Activated CD4-positive, CD25-positive, alpha-beta regulatory T cell treated with anti-CD3 and anti-CD28 coated beads, Interleukin-2, amount 50 U/mL, for 24 hours (primary cell): ENCODE measurements around the gene AGBL4.

ENCODE experiments used
- ATAC-seq, 2 donors: fragments of 150-1000 bp; cut with Tn5 transposase; one replicate each; pipeline ENCODE4 v1.10.0; 2021; ENCODE audit warnings: mild to moderate bottlenecking in 1 of 2, moderate library complexity in 1 of 2

AGBL4 gene

DNA sequence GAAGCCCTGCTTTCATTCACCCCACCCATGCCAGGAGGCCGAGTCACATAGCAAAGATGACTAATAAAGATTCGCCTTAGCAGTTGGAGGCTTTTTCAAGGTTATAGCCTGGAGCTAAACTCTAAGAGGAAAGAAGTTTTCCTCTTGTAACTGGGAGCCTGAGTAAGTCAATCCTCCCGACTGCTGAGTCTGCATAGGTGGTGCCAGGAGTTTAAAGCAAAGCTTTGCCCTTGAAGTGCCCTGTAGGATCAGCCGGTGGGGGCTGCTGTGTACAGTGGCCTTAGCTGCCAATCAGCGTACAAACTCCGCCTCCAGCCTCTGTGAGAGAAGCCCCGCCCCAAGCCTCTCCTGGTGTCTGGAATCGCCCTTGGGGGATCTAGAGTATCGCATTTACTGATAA is 1404.2 kb downstream of the AGBL4 start:
- no peak for ATAC-seq

DNA sequence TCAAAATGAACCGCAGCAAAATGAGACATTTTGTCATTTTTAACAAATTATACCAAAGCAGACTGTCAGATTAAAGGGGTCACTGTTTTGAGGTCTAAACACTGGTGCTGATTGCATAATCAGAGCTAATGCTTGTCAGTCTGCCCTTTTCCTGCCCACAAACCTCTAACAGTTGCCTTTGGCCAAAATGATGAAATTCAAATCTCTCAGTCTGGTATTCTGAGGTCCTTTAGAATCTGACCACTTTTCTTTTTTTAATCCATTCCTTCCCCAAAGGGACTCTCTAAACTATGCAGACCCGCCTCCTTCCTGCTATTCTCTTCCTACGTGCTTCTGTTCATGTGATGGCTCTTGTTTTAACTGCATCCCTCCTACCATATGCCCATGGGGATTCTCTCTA is 1406.5 kb downstream of the AGBL4 start:
- ATAC-seq = no peak

DNA sequence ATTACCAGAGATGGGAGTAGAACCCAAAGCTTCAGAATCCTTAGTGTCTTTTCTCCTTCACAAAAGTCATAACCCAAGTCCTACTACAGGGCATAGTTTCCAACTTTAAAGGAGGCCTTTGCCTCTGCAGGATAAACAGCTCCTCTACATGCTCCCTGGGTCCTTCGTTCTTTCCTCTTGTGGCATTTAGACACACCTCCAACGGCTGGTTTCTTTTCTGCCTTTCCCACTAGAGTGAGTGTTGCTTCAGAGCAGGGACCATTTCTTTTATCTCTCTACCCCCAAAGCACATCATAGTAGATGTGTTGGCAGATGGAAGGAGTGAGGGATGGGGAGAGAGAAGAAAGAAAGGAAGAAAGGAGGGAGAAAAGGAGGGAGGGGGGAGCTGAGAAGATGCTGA is 1407.0 kb downstream of the AGBL4 start:
- no peak for ATAC-seq

DNA sequence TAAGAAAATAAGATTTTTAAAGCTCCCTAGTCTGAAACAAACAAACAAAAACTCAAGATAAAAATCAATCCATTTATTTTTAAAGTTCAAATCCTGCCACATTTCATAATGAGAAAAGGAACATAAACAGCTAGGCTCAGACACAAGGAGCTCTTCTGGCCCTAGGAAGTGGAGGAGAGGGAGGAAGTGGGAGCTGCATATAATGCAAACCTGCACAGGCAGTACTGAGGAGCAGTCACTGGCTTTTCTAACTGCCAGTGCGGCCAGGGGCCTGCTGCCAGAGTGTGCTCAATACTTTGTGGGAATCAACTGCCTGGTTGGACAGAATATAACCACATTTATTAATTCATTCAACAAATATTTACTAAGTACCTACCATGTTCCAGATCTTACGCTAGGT is 1411.9 kb downstream of the AGBL4 start:
- no peak for ATAC-seq

DNA sequence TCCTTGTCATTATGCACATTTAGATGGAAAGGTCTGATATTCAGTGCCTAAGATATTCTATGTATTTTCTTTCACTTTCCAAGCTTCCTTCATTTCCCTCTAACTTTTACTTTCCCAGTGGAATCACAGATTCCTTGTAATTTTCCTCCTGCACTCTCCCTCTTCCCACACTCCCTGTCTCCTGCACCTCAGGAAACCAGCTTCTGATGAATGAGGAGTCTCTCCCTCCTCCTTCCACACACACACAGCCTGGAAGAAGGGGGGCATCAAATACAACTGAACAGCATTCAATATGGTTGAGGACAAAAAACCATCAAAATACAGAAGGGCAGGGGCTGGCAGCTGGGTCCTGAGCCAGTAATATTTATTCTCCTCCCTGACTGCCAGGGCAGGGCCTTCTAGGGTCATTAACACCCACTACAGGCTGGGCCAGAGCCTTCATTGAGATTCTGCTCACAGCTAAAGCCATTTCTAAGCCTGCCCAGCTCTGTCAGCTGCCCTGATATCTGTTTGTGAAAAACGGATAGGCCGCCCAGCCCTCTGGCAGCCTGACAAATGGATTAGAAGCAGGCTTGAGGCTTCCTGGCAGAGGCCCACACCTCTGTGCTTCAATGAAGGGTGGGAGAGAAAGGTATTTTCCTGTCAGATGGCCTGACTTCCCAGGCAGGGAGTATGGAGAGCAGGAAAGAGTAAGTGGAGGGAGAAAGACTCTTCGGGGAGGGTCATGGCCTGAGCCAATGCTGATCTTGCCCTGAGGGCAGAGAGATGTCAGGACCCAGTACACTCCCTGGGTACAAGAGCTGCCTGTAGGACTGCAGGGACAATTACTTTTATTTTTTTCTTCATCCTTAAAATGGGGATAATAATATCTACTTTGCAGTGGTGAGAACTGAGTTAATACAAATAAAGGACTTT is 1412.9 kb downstream of the AGBL4 start:
- no peak for ATAC-seq

DNA sequence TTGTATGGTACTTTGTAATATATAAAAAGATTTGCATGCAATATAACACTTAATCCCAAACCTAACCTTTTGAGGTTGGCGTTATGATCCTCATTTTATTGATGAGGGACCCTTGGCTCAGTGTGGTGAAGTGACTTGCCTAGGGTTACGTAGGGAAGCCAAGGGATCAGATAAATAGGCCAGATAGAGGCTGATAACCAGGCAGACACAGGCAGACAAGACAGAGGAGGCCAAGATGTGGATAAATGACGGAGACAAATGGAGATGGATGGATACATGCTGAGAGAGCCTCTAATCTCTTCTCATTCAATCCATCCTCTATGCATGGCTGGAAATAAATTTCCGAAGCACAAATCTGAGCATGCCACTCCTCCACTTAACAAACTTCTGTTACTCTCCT is 1414.9 kb downstream of the AGBL4 start:
- no peak for ATAC-seq

DNA sequence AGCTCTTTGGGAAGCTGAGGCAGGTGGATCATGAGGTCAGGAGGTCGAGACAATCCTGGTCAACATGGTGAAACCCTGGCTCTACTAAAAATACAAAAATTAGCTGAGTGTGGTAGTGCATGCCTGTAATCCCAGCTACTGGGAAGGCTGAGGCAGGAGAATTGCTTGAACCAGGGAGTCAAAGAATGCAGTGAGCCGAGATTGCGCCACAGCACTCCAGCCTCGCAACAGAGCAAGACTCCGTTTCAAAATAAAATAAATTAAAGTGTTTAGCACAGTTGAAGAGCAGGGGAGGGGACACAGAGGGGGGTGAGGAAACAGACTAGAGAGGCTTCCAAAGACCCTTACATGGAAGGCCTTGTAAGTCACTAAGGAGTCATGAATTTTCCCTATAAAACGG is 1420.5 kb downstream of the AGBL4 start:
- ATAC-seq = no peak

DNA sequence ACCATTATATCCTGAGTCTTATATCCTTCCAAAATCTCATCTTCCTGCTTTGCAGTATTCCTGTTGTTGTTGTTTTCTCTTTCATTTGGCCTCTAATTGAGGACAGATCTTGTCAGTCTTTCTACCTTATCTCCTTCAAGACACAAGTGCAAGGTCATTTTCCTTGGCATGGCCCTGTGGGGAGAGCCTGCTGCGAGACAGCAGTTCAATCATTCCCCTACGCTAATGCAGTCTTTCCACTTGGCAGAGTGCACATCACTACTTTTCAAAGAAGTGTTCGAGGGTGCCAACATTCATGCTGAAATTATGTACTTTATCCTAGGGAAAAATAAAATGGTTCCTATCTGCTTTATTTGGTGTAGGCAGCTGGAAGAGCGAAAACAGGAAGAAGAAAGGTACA is 1421.4 kb downstream of the AGBL4 start:
- no peak for ATAC-seq

DNA sequence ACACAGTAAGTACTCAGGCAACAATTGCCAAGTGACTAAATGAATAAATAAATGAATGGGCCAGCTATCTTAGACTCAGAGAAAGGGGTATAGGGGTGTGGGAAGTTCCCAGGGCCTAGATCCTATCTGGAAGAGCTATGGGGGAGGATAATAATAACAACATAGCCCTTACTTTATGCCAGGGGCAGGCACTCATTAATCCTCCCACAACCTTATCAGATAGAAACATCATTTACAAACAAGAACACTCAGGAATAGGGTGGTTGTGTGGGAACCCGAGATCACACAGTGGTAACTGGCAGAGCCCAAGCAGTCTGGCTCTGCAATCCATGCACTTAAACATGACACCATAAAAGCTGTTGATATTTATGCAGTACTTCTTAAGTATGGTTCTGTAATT is 1423.6 kb downstream of the AGBL4 start:
- no peak for ATAC-seq

DNA sequence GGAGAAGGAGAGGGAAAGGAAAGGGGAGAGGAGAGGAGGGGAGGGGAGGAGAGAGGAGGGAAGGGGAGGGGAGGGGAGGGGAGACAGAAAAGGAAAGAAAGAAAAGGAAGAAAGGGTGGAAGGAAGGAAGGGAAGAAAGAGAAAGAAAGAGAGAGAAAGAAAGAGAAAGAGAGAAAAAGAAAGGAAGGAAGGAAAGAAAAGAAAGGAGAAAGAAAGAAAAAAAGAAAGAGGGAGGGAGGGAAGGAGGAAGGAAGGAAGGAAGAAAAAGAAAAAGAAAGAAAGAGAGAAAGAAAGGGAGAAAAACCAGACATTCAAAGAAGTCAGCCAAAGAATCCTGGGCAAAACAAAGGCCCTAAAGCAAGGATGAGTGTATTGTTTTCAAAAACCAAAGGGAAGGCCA is 1426.1 kb downstream of the AGBL4 start:
- no peak for ATAC-seq

DNA sequence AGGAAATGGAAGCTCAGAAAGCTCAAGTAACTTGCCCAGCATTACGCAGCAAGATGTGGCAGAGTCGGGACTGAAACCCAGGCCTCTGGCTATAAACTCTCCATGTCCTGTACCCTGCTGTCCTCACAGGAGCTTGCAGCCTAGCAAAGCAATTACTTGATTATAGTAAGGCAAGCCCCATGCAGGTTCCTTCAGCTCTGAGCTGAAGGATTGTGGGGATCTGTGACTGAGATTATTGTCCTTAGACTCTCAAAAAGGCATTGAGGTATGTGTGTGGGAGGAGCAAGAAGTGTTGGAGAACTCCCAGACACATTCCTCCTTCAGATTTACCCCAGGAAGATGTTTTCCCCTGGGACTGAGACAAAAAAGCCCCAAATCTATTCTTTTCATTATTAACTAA is 1427.7 kb downstream of the AGBL4 start:
- ATAC-seq = no peak

DNA sequence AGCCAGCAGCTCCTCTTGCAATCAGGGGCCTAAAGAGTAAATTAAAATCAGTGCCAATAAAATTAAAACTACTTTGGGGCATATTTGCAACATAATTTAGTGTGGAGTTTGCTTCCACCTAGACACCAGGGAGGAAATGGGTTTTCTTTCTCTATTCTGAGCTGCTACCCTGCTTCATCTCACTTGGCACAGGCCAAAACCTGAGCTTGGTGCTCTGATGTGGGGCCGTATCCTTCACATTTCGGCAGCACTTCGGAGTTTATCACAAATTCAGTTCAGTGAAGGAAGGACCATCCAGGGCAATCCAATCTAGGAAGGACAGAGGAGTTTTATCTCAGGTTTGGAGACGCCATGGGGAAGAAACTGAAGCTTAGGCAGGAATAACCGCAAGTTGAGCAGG is 1428.1 kb downstream of the AGBL4 start:
- no peak for ATAC-seq

DNA sequence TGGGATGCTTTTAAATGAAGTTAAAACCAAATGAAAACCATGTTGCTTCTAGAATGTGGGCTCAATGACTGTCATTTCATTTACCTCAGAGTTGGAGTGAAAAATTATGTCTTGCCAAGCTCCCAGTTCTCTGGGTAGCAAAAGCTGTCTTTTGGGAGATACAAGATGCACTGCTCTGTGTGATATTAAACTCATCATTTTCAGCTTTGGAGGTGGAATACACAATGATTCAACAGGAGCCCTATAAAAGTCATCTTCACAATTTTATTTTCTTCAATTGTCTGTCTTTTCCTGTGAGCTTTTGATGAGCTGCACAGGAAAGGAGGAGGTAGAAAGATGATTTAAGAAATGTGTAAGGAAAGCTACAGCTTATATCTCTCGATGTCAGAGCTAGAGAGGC is 1431.4 kb downstream of the AGBL4 start:
- ATAC-seq = no peak

DNA sequence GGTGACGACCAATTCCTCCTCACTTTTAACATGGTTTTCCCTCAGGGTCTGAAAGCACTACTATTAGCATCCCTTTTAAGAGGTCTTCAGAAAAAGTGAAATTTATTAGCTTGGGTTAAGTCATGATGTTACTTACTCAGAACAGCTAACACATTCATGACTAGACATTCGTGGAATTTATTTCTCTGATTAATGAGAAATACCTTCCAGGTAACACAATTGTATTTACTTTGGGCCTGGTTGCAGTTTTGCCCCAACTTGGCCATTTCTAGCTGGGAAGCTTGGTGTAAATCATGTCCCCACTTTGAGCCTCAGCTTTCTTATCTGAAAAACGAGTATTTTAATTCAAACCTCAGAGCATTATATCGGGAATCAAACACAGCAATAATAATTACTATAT is 1432.6 kb downstream of the AGBL4 start:
- no peak for ATAC-seq

DNA sequence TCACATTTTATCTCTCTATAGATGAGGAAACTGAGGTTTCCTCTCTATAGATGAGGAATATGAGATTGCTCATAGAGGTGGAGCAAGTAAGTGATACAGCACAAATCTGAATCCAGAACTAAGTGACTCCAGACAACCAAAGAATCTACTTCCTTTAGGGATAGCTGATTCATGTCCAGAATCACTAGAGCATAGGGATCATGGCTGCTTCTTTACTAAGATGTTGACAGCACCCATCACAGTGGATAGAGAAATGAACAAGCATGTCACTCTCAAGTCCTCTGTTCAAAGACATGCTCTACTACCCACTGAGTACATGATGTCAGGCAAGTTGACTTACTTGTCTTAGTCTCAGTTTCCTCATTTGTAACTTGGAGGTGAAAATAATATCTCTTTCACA is 1435.7 kb downstream of the AGBL4 start:
- ATAC-seq = no peak

DNA sequence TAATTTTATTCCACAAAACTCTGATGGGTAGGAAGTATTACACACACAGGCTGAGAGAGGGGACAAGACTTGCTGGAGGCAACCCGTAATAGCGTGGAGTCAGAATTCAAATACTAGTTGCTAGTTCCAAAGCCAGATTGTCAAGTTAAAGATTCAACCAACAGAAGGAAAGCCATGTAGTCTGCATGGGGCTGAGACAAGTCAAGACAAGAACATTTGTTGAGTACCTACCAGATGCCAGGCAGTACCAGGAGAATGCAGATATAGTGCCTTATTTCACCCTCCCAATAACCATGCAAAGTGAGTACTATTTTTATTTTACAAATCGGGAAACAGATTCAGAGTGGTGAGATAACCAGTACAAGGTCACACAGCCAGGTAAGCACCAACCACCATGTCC is 1441.3 kb downstream of the AGBL4 start:
- no peak for ATAC-seq

DNA sequence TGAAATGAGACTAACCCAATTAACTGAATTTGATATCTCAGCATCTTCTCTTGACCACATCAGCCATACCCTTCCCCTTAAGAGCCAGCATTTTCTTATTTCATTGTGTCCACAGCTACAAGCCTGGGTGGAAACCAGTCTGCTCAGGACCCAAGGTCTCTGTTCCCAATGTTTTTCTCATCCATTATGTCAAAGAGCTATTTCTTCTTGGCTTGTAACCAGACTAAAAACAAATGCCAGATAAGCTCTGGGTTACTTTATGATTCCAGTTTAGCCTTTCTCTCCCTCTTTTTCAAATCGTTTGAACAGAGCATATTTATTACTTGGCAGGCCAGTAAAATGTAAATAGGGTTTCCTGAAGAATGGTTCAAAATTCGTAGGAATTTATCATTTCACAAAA is 1442.5 kb downstream of the AGBL4 start:
- ATAC-seq = no peak

DNA sequence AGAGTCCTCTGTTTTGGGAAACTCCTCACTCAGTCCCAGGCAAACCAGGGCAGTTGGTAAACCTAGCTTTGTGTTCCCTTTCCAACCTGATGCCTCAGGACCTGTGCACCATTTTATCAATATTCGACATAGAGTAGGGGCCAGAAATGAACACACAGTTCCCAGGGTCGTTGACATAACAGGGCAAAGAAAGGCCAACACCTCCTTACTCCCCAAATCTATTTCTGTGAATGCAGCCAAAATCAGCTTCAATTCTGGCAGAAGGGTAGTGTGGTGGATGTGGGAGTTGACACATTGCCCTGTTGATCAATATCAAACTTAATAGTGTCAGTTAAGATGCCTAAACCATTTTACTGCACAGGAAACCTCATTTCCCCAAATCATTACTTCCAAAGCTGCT is 1447.2 kb downstream of the AGBL4 start:
- ATAC-seq = no peak

DNA sequence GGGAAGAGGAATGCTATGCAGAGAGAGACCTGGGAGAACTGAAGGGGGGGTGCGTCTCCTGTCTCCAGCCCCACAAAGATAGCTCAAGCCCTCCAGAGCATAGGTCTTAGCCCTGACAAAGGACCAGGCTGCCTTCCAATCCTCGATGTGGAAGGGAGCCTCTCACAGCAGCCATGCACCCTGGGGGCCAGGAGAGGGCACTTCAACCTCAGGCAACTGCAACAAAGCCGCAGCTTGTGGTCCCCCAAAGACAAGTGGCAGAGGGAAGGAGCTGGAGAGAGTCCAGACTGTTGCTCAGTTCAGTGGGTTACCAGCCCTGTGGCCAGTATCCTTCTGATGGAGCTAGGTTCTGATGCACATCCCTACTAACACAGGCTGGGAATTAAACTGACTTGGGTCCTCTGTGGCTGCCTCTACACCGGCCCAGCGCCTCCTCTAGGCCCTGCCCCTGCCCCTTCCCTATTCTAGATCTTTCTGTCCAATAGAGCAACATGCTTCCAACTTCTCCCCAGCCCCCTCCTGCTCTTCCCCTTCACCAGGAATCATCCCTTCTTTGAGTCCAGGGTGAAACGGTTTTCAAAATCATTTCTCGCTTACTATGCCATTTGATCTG is 1451.0 kb downstream of the AGBL4 start:
- no peak for ATAC-seq

DNA sequence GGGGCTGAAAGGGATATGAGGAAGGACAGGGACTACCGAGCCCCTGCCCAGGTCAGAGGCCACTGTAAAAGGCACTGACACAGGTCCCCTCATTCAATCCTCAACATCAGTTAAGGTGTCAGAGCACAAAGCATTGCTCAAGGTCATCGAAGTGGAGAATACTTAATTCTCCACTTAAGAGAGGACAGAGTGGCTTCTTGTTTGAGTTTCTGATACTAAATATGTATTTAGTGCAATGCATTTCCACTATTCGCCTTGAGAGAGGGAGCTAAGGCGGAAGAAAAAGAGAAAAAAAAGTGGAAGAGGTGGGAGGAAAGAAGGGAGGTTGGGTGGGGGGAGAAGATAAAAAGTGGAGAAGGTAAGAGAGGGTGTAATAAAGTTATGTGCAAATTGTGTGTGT is 1451.6 kb downstream of the AGBL4 start:
- no peak for ATAC-seq

DNA sequence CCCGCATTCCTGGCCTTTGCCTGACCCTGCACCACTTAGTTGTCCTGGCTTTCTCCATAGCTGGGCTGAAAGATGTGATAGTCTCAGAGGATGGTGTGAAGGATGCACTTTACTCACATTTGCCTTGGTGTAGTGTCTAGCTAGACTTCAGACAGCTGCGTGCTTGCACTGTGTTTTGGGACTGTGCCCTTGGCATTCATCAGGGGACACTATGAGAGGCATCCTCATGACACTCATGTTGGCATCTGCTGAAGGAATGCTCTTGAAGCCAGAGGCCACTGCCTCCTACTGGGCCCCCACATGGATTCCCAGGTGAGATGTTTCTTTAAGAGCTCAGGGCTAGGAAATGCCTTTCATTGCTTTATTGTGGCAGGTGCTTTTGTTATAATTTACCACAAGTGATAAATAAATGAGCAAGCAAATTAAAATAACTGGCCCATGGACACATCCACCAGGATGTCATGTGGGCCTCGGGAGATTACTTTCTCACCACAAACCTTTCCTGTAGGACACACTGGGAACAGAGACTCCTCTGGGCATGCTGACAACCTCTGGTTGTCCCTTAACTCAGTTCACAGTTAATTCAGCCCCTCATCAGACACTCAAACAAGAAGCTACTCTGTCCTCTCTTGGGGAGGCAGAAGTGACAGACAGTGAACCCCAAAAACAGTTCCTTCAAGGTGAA is 1452.3 kb downstream of the AGBL4 start:
- ATAC-seq = no peak

DNA sequence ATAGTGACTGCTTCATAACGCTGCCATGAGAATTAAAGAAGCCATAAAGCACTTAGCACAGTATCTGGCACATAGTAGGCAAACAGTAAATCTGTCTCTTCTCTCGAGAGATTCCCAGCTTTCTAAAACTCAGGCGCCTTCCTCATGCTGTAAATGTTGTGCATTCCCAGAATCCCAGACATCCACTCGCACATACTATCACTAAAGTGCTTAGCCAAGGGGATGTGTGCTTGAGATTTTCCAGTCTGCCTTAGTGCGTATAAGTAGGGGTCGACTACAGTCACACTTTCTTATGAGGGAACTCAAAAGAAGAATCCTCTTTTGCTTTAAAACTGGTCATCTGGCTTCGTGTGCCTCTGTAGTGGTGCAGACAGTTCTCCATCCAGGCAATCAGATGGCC is 1453.2 kb downstream of the AGBL4 start:
- no peak for ATAC-seq

DNA sequence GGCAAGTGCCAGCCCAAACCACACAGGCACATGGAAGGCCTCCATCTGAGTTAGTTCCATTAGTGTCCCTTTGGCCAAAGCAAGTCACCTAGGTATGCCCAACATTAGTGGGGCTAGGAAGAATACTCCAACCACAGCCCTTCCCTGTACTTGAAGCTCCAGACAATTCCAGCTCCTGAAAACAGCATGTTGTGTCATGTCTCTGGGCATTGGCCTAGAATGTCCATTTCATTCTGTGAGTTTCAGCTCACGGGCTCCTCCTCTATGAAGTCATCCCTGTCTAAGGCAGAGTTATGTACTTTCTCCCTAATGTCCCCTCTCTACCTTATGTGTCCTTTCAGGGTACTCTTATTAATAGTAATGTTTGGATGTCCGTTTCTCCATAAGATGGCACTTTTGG is 1455.3 kb downstream of the AGBL4 start:
- no peak for ATAC-seq

DNA sequence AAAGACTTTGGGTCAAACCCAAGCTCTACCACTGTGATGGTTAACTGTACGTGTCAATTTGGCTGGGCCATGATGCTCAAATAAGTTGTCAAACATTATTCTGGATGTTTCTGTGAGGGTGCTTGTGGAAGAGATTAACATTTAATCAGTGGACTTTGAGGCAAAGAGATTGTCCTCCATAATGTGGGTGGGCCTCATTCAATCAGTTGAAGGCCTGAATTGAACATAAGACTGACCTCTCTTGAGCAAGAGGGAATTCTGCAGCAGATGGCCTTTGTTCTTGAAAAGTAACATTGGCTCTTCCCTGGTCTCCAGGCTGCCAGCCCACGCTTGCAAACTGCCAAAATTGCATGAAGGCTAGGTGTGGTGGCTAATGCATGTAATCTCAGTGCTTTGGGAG is 1457.3 kb downstream of the AGBL4 start:
- no peak for ATAC-seq
